T-helper 2 cell (primary cell): ENCODE results near the gene CDC42.

Experiments
- DNase-seq, 5 experiments: peaks; one replicate each; pipeline versions ENCODE4 v3.0.0 to v3.0.0-alpha.2; 2012 to 2022

CDC42 gene

DNA sequence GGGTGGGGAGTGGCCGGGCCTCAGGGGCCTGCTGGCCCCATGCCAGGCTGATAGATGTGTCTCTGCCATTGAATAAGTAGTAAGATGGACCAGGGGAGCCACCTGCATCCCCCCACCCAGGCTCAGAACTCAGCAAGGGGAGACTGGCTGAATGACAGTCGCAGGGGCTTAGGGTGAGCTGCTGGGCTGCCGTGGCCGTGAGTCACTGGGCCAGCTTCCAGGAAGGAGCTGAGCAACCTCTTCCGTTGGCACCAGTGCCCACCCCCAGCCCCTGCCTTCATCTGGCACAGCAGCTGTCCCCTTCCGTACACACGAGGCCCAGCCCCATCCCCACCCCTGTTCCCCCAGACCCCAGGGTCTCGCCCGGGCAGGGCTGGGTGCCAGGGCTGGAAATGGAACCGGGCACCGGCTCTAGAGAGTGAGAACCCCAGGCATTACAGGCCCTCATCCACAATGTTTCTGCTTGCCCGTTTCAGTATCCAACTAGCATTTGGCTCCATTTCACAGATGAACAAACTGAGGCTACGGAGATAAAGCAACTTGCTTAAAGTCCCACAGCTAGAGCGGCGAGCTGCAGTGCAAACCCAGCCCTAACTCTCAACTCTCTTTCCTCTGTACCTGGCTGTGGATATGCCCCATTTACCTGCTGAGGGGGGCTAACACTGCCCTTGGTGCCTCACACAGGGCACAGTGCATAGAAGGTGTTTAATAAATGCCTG lies 80.2 kb downstream of the CDC42 start:
- DNase-seq = no peak

DNA sequence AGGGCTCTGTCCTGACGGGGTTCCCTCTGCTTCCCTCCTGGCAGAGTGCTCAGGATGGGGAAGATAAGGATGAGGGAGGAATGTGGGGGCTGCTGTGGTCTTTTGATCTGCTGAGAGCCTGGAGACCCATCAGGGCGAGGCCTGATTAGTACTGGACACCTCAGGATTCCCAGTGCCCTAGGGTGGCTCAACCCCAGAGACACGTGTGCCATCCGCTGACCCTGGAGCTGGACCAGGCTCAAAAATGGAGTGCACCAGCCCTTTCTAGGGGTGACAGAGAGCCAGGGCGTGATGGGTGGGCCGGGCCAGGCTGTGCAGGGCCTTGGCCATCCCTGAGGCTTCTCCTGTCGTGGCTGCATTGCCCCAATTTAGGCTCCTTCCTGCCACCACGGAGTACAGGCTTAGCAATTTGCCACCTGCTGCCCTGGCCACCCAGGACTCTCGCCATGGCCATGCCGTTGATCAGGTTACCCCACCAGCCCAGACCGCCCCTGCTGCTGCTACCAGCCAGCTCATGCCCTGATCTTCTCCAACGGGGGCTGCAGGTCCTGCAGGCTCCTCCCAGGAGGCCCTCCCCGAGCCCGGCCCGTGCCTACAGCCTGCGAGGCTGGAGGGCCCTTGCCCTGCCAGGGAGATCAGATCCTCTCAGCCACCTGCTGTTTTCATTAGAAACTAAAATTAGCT lies 80.9 kb downstream of the CDC42 start:
- DNase-seq = no peak

DNA sequence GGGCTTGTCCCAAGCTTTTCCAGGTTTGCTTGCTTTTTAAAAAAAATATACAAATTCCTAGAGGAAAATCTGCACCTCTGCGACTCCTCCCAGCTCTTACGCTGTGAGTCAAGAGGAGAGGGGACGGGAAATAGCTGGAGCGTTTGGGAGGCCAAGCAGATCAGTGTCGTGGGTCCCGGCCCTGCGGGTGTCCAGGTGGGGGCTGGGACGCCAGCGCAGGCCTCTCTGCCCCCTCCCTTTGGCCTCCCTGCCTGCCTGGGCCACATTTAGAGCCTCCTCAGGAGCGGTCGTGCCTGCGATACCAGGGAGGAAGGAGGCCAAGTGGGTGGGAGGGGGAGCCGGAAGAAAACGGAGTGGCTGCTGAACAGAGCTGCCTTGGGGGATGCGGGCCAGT lies 81.4 kb downstream of the CDC42 start:
- DNase-seq = no peak

DNA sequence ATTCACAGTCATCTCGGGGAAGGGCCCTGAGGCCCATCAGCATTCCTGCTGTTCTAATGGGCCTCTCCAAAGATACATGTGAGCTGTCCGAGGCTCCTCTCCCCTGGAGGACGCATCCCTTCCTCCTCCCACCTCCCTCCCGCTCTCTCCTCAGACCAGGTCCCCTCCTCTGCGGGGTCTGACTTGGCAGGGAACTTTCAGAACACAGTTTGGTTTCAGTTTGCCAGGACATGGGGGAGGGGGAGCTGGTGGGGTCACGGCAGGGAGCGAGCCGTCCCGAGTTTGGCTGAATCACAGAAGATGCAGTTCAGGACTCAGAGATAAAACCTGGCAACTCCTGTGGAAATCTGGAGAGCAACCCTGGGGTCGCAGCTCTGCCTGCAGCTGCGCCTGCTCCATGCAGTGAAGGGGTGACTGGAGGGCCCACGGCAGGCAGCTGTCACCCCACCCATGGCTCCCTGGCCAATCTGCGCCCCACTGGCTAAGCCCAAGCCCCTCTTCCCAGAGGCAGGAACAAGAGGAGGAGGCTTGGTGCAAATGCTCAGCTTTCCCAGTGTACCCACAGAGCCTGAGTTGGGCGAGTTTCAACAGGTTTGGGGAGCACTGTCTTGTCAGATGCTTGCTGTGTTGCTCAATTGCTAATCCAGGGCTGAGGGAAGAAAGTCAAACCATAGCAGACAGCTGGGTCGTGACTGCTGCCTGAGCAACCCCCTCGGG lies 84.7 kb downstream of the CDC42 start:
- DNase-seq = no peak

DNA sequence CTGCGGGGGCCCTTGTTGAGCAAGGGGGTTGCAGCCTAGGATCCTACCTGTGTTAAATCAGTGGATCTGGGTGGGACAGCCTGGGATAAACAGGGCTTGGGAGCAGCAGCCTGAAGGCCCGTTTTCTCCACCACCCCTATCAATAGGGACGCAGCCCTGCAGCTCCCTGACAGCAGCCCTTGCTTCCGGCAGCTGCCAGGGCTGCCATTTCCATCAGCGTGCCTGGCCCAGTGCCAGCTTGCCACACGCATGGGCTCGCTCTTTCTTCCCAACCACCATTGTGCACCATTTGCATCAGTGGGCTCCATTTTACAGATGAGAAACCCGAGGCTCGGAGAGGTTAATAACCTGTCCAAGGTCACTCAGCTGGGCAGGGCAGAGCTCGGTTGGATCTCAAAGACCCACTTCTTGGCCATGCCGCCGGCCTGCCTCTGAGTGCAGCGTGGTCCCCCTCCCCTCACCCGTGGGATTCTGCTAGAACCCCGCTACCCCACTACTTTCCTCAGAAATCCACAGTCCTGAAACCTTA lies 86.6 kb downstream of the CDC42 start:
- DNase-seq = no peak

DNA sequence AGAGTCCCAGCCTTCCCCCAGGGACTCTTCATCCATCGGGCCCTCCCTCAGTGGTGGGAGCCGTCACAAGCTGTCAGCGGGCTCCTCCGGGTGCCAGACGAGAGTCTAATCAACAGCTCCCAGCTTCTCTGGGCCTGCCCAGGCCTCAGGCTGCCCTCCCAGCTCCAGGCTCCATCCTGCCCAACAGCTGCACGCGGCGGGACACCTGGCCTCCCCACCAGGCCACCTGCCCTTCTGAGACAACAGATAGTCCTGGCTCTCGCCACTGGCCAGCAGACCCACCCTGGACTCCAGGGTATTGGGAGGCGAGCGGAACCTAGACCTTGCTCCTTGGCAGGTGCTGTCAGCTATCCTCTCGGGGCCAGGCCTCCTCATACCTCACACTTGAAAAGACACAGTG lies 87.3 kb downstream of the CDC42 start:
- no peak for DNase-seq
